Mesendoderm (in vitro differentiated cells): ENCODE results near the gene SH3BP2.

Experiments
- DNase-seq: peaks from one replicate; pipeline ENCODE4 v3.0.0; 2013
- H2AK5ac ChIP-seq: 2 replicates; pipeline ENCODE4 v1.6.1; 2013; ENCODE audit warnings: low read length, inconsistent platforms
- H2BK120ac ChIP-seq: 2 replicates; pipeline ENCODE4 v1.6.1; 2013; ENCODE audit warnings: low read depth, mild to moderate bottlenecking, low read length, moderate library complexity, mixed read lengths
- H2BK15ac ChIP-seq: replicated peaks from 2 replicates; pipeline ENCODE4 v1.6.1; 2013; ENCODE audit warnings: low read depth, mild to moderate bottlenecking, moderate library complexity
- H2BK5ac ChIP-seq: 2 replicates; pipeline ENCODE4 v1.6.1; 2013; ENCODE audit warnings: low read length, inconsistent platforms
- H3K18ac ChIP-seq: 2 replicates; pipeline ENCODE4 v1.6.1; 2013; ENCODE audit warnings: mild to moderate bottlenecking, low read length, mixed read lengths
- H3K23ac ChIP-seq: one replicate; pipeline ENCODE4 v1.6.1; 2013; ENCODE audit warnings: low read length
- H3K27ac ChIP-seq: 2 replicates; pipeline ENCODE4 v1.5.1; 2013; ENCODE audit warnings: low read depth, mild to moderate bottlenecking, inconsistent platforms, low read length, moderate library complexity
- H3K27me3 ChIP-seq: 2 replicates; pipeline ENCODE4 v1.6.1; 2013; ENCODE audit warnings: low read length, control low read depth, mild to moderate bottlenecking, inconsistent platforms; ENCODE audit not compliant: insufficient read depth, poor library complexity
- H3K36me3 ChIP-seq: 2 replicates; pipeline ENCODE4 v1.6.1; 2013; ENCODE audit warnings: low read length, inconsistent platforms; ENCODE audit not compliant: control insufficient read depth, insufficient read depth
- H3K4ac ChIP-seq: one replicate; pipeline ENCODE4 v1.6.1; 2013; ENCODE audit warnings: low read depth, mild to moderate bottlenecking, low read length, moderate library complexity
- H3K4me1 ChIP-seq: 2 replicates; pipeline ENCODE4 v1.6.1; 2013; ENCODE audit warnings: low read depth, low read length, inconsistent platforms; ENCODE audit not compliant: control insufficient read depth
- H3K4me2 ChIP-seq: 2 replicates; pipeline ENCODE4 v1.6.1; 2013; ENCODE audit warnings: low read length
- H3K4me3 ChIP-seq: 2 replicates; pipeline ENCODE4 v1.5.1; 2013; ENCODE audit warnings: mild to moderate bottlenecking, low read length
- H3K56ac ChIP-seq: one replicate; pipeline ENCODE4 v1.6.1; 2013; ENCODE audit warnings: low read length
- H3K79me1 ChIP-seq: 2 replicates; pipeline ENCODE4 v1.6.1; 2013; ENCODE audit warnings: low read length, inconsistent platforms
- H3K79me2 ChIP-seq: 2 replicates; pipeline ENCODE4 v1.6.1; 2013; ENCODE audit warnings: mild to moderate bottlenecking, low read length; ENCODE audit not compliant: control insufficient read depth, insufficient read depth
- H3K9ac ChIP-seq: 2 replicates; pipeline ENCODE4 v1.6.1; 2013; ENCODE audit warnings: low read length, inconsistent platforms
- H4K5ac ChIP-seq: one replicate; pipeline ENCODE4 v1.6.1; 2013; ENCODE audit warnings: low read length
- H4K8ac ChIP-seq: one replicate; pipeline ENCODE4 v1.6.1; 2013; ENCODE audit warnings: low read depth, mild to moderate bottlenecking, control low read depth, low read length, moderate library complexity
- WGBS: extraction: QIAGEN DNeasy Blood & Tissue Kit; methylation state at CpG from one replicate; pipeline ENCODE4 v1.1.7; 2013; ENCODE audit warnings: low lambda C conversion rate, missing lambda C conversion rate; ENCODE audit not compliant: insufficient coverage; ENCODE audit errors: extremely low coverage; 5-methylcytosine and 5-hydroxymethylcytosine counted together

SH3BP2 gene

GRCh38 chr4:2816401-2816954 is 23.6 kb downstream of the SH3BP2 start:
- Histone ChIP-seq H3K79me1 (peaks cover 13% of the 10 kb centered on the region), H3K4ac (no peak overlapping the region), H3K79me2 (peaks cover 6% of the 10 kb centered on the region), H3K23ac (no peak overlapping the region), H3K27me3 (no peaks in the 10 kb centered on the region), H3K56ac (no peak overlapping the region), H3K27ac (no peak overlapping the region), H3K18ac (no peak overlapping the region), H3K36me3 (peaks cover 1% of the 10 kb centered on the region), H2BK15ac (no peak overlapping the region), H2AK5ac (no peak overlapping the region), H4K8ac (no peak overlapping the region), H3K9ac (no peak overlapping the region), H2BK120ac (no peak overlapping the region), H3K4me2 (no peak overlapping the region), H3K4me3 (no peak overlapping the region), H2BK5ac (no peak overlapping the region), H3K4me1 (peaks cover 5% of the 10 kb centered on the region), H4K5ac (no peak overlapping the region)
- DNase-seq, result no peak
- no CpG with 5 or more reads among the region's 1 CpG for WGBS

DNA sequence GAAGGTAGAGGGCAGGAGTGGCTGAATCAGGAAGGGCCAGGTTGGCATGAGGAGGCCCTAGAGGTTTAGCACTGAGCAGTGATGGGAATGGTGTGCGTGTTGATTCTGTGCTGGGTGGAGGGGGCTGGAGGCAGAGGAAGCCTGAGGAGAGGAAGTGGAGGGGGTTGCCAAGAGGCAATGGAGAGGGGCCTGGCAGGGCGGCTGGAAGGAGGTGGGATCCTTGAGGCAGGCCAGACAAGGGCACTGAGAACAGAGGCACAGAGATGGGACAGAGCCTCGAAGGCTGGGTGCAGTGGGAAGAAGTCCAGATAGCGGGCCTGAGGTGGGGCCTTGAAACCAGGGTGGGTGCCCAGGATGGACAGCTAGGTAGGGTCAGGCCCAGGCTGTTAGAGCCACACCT is 24.3 kb downstream of the SH3BP2 start:
- Histone ChIP-seq H2BK5ac (no peak overlapping the region), H3K4me3 (no peak overlapping the region), H3K36me3 (peaks cover 1% of the 10 kb centered on the region), H3K27ac (no peak overlapping the region), H2BK15ac (no peak overlapping the region), H4K8ac (no peak overlapping the region), H3K4me1 (peaks cover 1% of the 10 kb centered on the region), H3K9ac (no peak overlapping the region), H4K5ac (no peak overlapping the region), H3K56ac (no peak overlapping the region), H3K4ac (no peak overlapping the region), H3K4me2 (no peak overlapping the region), H2AK5ac (no peak overlapping the region), H3K23ac (no peak overlapping the region), H3K79me2 (peaks cover 6% of the 10 kb centered on the region), H3K79me1 (peaks cover 13% of the 10 kb centered on the region), H3K27me3 (no peaks in the 10 kb centered on the region), H2BK120ac (no peak overlapping the region), H3K18ac (no peak overlapping the region)
- WGBS, result no CpG with 5 or more reads among the region's 4 CpGs
- DNase-seq, result no peak

DNA sequence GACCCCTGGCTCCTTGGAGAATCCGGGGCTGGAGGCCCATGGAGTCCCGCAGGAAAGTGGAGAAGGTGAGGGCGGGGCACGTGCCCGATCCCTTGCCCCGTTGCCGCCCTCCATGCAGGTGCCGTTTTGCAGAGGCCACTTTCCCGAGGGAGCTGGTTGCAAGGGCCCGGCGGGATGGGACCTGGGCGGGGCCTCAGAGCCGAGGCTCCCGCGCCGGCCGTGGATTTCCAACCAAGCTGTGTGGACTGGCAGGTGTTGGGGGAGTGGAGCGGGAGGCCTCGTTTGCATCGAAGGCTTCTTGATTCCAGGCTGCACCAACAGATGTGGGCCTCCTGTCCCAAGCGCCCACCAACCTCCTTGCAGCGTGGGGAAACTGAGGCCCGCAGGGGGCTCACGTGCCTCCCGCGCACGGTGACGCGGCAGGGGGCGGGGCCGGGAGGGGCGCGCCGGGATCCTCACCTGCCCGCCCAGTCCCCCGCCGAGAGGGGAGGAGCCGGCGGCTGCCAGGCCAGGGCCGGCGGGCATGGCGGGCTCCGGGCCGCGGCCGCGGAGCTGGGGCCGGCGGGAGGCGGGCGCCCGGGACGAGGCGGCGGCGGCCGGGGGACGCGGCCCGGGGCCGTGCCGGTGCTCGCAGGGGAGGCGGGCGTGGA is 24.9 kb downstream of the SH3BP2 start:
- Histone ChIP-seq H2BK15ac (no peak overlapping the region), H3K18ac (peak overlapping the region; percentile 97), H2BK5ac (no peak overlapping the region), H3K23ac (no peak overlapping the region), H3K27me3 (no peaks in the 10 kb centered on the region), H4K8ac (no peak overlapping the region), H3K56ac (peak overlapping the region; percentile 91), H3K36me3 (peaks cover 1% of the 10 kb centered on the region), H3K79me1 (peaks cover 13% of the 10 kb centered on the region), H2BK120ac (no peak overlapping the region), H2AK5ac (no peak overlapping the region), H3K4me1 (no peaks in the 10 kb centered on the region), H3K4ac (no peak overlapping the region), H3K4me3 (peak overlapping the region; percentile 66), H3K27ac (peak overlapping the region; percentile 26), H3K79me2 (peaks cover 6% of the 10 kb centered on the region), H4K5ac (no peak overlapping the region), H3K9ac (peak overlapping the region; percentile 93), H3K4me2 (peak overlapping the region; percentile 73)
- WGBS, result no CpG with 5 or more reads among the region's 65 CpGs
- peak; percentile 56 for DNase-seq

DNA sequence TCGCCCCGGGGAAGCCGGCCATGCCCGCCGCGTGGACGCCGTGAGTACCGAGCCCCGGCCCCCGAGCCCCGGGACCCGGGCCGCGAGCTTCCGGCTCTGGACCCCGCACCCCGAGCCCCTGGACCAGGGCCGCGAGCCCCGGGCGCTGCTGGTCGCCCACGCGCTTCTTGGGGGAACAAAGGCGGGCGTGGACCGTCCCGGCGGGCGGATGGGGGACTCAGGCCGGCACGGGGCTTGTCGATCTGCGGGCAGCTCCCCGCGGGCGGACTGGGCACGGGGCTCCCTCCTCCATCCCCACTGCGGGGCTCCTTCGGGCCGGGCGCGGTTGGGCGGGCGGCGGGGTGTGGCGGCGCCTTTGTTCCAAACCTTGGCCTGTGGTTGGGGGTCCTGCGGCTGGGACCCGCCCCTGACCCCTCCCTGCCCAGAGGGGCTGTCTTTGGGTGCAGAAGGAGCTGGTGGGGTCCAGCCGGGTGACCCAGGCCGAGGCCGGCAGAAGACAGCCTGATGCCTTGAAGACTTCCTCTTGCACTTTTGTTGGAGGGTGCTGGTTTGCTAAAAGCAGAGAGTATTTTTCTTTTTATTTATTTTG is 25.6 kb downstream of the SH3BP2 start:
- H3K4me1 ChIP-seq, result no peaks in the 10 kb centered on the region
- peaks cover 13% of the 10 kb centered on the region for H3K79me1 ChIP-seq
- no peak overlapping the region for H2BK15ac ChIP-seq
- WGBS, result no CpG with 5 or more reads among the region's 54 CpGs
- H3K36me3 ChIP-seq, result peaks cover 1% of the 10 kb centered on the region
- no peak overlapping the region for H2AK5ac ChIP-seq
- peak overlapping the region; percentile 66 for H3K4me3 ChIP-seq
- peaks cover 6% of the 10 kb centered on the region for H3K79me2 ChIP-seq
- H4K8ac ChIP-seq, result peak overlapping the region; percentile 87
- H3K56ac ChIP-seq, result peak overlapping the region; percentile 91
- no peak overlapping the region for H3K23ac ChIP-seq
- peak overlapping the region; percentile 93 for H3K9ac ChIP-seq
- H2BK5ac ChIP-seq, result no peak overlapping the region
- H2BK120ac ChIP-seq, result peak overlapping the region; percentile 52
- peak overlapping the region; percentile 97 for H3K18ac ChIP-seq
- peak; percentile 35 for DNase-seq
- H3K27ac ChIP-seq, result peak overlapping the region; percentile 26
- no peak overlapping the region for H4K5ac ChIP-seq
- peak overlapping the region; percentile 98 for H3K4ac ChIP-seq
- H3K27me3 ChIP-seq, result no peaks in the 10 kb centered on the region
- peak overlapping the region; percentile 46 for H3K4me2 ChIP-seq

GRCh38 chr4:2819244-2820215 is 26.6 kb downstream of the SH3BP2 start:
- Histone ChIP-seq H3K18ac (no peak overlapping the region), H3K4ac (no peak overlapping the region), H3K23ac (peak overlapping the region; percentile 45), H3K79me2 (peaks cover 6% of the 10 kb centered on the region), H3K4me3 (no peak overlapping the region), H2BK120ac (no peak overlapping the region), H2BK5ac (no peak overlapping the region), H3K4me2 (no peak overlapping the region), H3K4me1 (no peaks in the 10 kb centered on the region), H3K36me3 (peaks cover 3% of the 10 kb centered on the region), H3K9ac (peak overlapping the region; percentile 19), H3K27me3 (no peaks in the 10 kb centered on the region), H2AK5ac (no peak overlapping the region), H4K5ac (no peak overlapping the region), H3K27ac (no peak overlapping the region), H4K8ac (no peak overlapping the region), H3K79me1 (peaks cover 13% of the 10 kb centered on the region), H3K56ac (peak overlapping the region; percentile 34), H2BK15ac (no peak overlapping the region)
- no peak for DNase-seq
- no CpG with 5 or more reads among the region's 5 CpGs for WGBS
